ENCODE data around the gene YARS1.

The YARS1 gene

GRCh38 chr1:32766328-32766972 is 50.7 kb downstream of the YARS1 start:
- no peak for DNase-seq

GRCh38 chr1:32765570-32766327 is 51.4 kb downstream of the YARS1 start:
- DNase-seq, result no peak

GRCh38 chr1:32764826-32765569 is 52.2 kb downstream of the YARS1 start:
- no peak for DNase-seq

- no peak for DNase-seq
These were observed 53.9 kb downstream of the YARS1 start for GRCh38 chr1:32763221-32763620.

GRCh38 chr1:32761936-32762335 is 55.2 kb downstream of the YARS1 start:
- no peak for DNase-seq

GRCh38 chr1:32761253-32761877 is 55.8 kb downstream of the YARS1 start:
- no peak for DNase-seq

- DNase-seq, result no peak
These were observed 57.0 kb downstream of the YARS1 start for GRCh38 chr1:32759997-32760623.

GRCh38 chr1:32759521-32759981 is 57.6 kb downstream of the YARS1 start:
- no peak for DNase-seq

- DNase-seq, result no peak
These were observed 58.2 kb downstream of the YARS1 start for GRCh38 chr1:32758795-32759430.

GRCh38 chr1:32758177-32758794 is 58.9 kb downstream of the YARS1 start:
- DNase-seq, result no peak

- no peak for DNase-seq
These were observed 59.8 kb downstream of the YARS1 start for GRCh38 chr1:32757213-32757895.

GRCh38 chr1:32755810-32756159 is 61.4 kb downstream of the YARS1 start:
- DNase-seq, result no peak

- DNase-seq, result peak in 2 of 51 donors; percentile 44 to 54
These were observed 61.9 kb downstream of the YARS1 start for GRCh38 chr1:32755098-32755809.

- DNase-seq, result peak in 7 of 51 donors; percentile 16 to 71 (median 32)
These were observed 62.7 kb downstream of the YARS1 start for GRCh38 chr1:32754317-32755097.

GRCh38 chr1:32753532-32754316 is 63.4 kb downstream of the YARS1 start:
- peak in 39 of 51 donors; percentile 4 to 82 (median 47) for DNase-seq

GRCh38 chr1:32749771-32750170 is 67.4 kb downstream of the YARS1 start:
- no peak for DNase-seq

GRCh38 chr1:32749332-32749731 is 67.8 kb downstream of the YARS1 start:
- DNase-seq, result no peak

All from hypothalamus (tissue), 51 donors.